Measurements from ENCODE around the gene HNRNPA1.
"Not testable (repeated sequence)": the region's sequence is repeated elsewhere in the genome, so short reads cannot be mapped to it uniquely, and the experiment has no call there.

The HNRNPA1 gene

DNA sequence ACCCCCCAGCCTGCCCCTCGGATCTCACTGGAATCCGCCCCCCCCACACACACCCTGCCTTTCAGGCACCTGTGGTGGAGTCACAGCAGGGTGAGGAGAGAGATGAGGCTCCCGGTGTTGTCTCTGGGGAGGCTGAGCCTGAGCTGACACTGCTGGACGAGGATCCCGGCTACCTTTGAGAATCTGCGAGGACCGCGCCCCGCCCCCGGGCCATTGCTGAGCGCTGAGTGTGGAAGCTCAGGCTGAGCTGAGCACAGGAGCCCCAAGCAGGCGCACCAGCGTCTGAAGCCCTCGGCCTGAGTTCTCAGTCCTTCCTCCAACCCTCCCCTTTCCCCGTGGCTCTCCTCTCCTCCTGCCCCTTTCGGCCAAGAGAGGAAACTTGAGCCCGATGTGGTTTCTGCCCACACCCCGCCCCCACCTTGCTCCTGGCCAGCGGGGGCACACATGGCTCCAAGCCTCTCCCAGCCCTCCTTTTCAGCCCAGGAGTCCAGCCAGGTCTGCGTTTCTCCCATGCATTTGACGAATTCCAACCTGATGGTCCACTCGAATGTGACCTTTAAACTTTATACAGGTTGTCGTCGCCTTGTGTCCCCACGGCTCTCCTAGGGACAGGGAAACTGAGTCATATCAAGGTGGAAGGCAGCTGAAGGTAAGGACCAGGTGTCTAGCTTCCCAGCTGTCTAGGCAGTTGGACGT is 20.4 kb downstream of the HNRNPA1 start, which contains the start of gene NFE2:
Gene NFE2, minus strand, starts transcription at position 284 of the 696 bp plus-strand sequence. CDS start 5,767 bp downstream, outside the sequence.
- Mint-ChIP-seq H3K4me3 (peak within 1 kb of the TSS; percentile 53), H3K4me1 (peaks cover 51% of the 10 kb centered on the region), H3K27me3 (peaks cover 65% of the 10 kb centered on the region), H3K9me3 (no peaks in the 10 kb centered on the region), H3K27ac (no peak within 1 kb of the TSS), H3K36me3 (no peaks in the 10 kb centered on the region)
- peak; percentile 53 for ATAC-seq

DNA sequence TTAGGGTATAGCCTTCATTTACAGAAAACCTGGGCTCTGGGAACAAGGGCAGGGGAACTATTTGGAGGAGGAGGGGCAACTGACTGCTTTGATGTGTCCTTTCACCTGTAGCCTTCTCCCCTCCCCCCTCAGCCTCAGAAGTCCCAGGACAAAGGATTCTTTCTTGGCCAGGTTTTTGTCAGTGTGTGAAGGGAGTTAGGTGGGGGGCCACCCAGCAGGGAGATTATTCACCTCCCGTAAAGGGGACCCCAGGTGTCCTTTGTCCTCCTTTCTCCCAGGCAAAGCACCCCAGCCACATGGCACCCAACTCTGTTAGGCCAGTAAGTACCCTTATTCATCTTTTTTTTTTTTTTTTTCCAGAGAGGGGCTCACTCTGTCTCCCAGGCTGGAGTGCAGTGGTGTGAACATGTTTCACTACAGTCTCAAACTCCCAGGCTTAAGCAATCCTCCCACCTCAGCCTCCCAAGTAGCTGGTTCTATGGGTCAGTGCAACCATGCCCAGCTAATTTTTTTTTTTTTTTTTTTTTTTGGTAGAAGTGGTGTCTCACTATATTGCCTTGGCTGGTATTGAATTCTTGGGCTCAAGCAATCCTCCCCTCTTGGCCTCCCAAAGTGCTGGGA is 21.0 kb downstream of the HNRNPA1 start:
- H3K4me3 Mint-ChIP-seq, result no peak overlapping the region
- no peak for ATAC-seq
- H3K36me3 Mint-ChIP-seq, result no peaks in the 10 kb centered on the region
- peaks cover 65% of the 10 kb centered on the region for H3K27me3 Mint-ChIP-seq
- H3K27ac Mint-ChIP-seq, result no peak overlapping the region
- H3K4me1 Mint-ChIP-seq, result peaks cover 51% of the 10 kb centered on the region
- H3K9me3 Mint-ChIP-seq, result no peaks in the 10 kb centered on the region

DNA sequence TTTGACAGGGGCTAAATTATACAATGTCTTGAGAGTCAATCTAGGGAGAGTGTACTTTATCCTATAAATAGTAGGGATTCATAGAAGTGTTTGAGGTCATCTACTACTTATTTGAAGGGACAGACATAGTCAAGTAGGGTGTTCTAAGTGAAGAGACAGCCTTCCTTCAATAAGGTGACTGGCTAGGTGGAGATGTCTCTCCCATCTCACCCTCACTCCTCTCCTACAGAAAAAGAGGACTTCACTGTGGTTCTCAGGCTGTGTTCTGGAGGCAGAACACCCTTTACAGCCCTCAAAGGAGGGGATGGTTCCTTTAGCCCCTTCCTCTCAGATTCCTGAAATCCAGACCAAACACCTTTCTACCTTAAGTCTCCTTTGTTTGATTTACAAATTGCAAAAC is 23.1 kb downstream of the HNRNPA1 start:
- H3K4me1 Mint-ChIP-seq, result peaks cover 55% of the 10 kb centered on the region
- no peak overlapping the region for H3K4me3 Mint-ChIP-seq
- no peak for ATAC-seq
- no peaks in the 10 kb centered on the region for H3K36me3 Mint-ChIP-seq
- H3K9me3 Mint-ChIP-seq, result no peaks in the 10 kb centered on the region
- H3K27ac Mint-ChIP-seq, result no peak overlapping the region
- H3K27me3 Mint-ChIP-seq, result peaks cover 73% of the 10 kb centered on the region

DNA sequence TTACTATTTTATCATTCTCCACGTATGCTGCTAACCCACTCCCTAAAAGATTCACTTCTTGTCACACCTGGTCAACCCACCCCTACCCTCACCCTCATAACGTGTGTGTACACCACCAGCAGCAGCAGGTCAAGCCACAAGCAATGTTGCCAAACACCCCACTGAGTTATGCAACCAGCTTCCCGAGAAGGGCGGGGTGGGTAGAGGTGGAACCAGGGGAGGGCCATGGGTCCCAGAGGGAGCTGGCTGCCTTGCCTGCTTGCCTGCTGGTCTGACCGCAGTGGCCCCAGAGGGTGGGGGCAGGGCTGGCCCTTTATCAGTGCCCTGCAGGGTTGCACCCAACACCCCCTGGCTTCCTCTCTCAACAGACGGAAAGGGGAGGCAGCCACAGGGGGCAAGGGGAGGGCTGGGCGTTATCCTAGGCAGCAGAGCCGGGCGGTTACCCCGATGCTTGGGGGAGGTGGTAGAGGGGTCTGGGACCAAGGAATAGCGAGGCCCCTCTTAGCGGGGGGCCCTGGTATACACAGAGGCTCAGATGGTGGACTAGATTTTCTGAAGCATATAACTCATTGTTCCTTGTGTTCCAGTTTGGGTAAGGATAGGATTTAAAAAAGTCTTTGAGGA is 23.8 kb downstream of the HNRNPA1 start:
- Mint-ChIP-seq H3K27me3 (peaks cover 66% of the 10 kb centered on the region), H3K4me3 (peak overlapping the region; percentile 67), H3K4me1 (peaks cover 55% of the 10 kb centered on the region), H3K27ac (peak overlapping the region; percentile 70), H3K36me3 (no peaks in the 10 kb centered on the region), H3K9me3 (no peaks in the 10 kb centered on the region)
- ATAC-seq, result peak; percentile 95

DNA sequence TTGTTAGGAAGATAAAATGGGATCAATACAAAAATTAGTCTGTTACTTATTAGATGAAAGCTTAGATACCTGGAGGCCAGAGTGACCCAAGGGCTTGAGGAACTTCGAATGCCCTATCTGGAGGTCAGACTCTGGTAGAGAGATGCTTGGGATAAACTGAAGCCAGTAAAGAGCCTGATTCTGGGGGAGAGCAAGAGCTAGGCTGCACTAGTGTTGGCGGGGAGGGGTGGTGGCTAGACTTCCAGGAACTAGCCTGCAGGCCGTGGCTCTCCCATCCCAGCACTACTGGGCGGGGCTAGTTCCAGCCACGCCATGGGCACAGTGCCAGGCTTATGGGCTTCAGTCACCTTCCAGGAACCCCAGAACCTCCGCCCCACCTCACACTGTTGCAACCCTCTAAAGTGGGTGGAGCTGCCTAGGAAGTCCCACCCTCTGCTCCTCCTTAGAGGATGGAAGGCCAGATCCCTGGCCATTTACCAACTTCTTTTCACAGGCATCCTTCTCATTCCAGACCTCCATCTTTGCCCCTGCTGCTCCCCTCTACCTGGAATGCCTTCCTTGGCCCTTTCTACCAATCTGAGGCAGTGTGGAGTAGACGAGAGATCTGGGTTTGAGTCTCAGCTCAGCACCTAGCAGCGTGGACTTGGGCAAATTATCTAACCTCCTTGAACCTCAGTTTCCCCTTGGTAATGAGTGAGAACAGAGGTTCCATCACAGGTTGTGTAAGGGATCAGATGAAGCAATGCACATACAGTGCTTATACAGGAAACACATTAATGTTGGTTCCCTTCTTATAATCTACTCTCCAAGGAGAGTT is 26.6 kb downstream of the HNRNPA1 start:
- H3K4me3 Mint-ChIP-seq, result no peak overlapping the region
- H3K36me3 Mint-ChIP-seq, result no peaks in the 10 kb centered on the region
- H3K9me3 Mint-ChIP-seq, result no peaks in the 10 kb centered on the region
- peaks cover 39% of the 10 kb centered on the region for H3K27me3 Mint-ChIP-seq
- no peak overlapping the region for H3K27ac Mint-ChIP-seq
- no peak for ATAC-seq
- H3K4me1 Mint-ChIP-seq, result peaks cover 35% of the 10 kb centered on the region

DNA sequence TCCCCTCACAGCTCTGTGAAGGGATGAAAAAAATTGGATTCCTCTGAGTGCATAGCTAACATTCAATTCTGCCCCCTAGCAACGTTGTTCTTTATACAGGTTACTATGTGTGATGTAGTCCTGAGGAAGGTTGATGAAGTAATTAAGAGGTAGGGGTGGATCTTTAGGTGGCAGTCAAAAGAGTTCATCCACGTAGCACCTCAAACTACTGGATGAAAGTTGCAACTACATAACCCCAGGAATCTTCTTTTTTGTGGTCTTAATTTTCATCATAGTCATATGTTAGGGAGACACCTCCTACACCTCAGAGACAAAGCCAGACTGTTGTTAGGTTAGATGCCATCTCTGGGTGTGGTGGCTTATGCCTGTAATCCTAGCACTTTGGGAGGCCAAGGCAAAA is 30.5 kb downstream of the HNRNPA1 start:
- peaks cover 10% of the 10 kb centered on the region for H3K4me1 Mint-ChIP-seq
- H3K4me3 Mint-ChIP-seq, result no peak overlapping the region
- no peaks in the 10 kb centered on the region for H3K36me3 Mint-ChIP-seq
- no peak overlapping the region for H3K27ac Mint-ChIP-seq
- H3K9me3 Mint-ChIP-seq, result no peaks in the 10 kb centered on the region
- peaks cover 13% of the 10 kb centered on the region for H3K27me3 Mint-ChIP-seq
- ATAC-seq, result no peak

DNA sequence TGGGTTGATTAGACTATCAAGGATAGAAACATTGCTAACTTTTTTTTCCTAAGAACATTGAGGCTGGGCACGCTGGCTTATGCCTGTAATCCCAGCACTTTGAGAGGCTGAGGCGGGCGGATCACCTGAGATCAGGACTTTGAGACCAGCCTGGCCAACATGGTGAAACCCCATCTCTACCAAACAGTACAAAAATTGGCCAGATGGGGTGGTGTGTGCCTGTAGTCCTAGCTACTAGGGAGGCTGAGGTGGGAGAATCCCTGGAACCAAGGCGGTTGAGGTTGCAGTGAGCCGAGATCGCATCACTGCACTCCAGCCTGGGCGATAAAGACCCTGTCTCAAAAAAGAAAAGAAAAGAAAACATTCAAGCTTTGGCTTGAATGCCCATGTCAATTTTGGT is 31.8 kb downstream of the HNRNPA1 start:
- H3K4me1 Mint-ChIP-seq, H3K9me3 Mint-ChIP-seq, H3K27me3 Mint-ChIP-seq, H3K27ac Mint-ChIP-seq, H3K4me3 Mint-ChIP-seq, ATAC-seq, H3K36me3 Mint-ChIP-seq: not testable (repeated sequence)

DNA sequence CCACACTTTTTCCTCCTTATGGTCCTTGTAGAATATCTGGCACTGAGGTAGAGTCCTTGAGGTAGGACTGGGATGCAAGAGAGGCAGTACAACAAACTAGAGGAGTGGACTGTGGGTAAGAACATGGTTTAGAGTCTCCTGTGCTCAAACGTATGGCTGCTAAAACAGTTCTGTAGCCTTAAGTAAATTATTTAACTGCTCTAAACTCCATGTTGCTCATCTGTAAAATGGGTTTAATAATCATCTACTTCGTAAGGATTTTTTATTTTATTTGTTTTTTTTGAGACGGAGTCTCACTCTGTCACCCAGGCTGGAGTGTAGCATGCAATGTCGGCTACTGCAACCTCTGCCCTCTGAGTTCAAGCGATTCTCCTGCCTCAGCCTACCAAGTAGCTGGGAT is 40.8 kb downstream of the HNRNPA1 start:
- ATAC-seq, result no peak
- H3K27ac Mint-ChIP-seq, result no peak overlapping the region
- H3K9me3 Mint-ChIP-seq, result no peaks in the 10 kb centered on the region
- no peaks in the 10 kb centered on the region for H3K36me3 Mint-ChIP-seq
- no peak overlapping the region for H3K4me3 Mint-ChIP-seq
- H3K4me1 Mint-ChIP-seq, result peaks cover 20% of the 10 kb centered on the region
- no peaks in the 10 kb centered on the region for H3K27me3 Mint-ChIP-seq

DNA sequence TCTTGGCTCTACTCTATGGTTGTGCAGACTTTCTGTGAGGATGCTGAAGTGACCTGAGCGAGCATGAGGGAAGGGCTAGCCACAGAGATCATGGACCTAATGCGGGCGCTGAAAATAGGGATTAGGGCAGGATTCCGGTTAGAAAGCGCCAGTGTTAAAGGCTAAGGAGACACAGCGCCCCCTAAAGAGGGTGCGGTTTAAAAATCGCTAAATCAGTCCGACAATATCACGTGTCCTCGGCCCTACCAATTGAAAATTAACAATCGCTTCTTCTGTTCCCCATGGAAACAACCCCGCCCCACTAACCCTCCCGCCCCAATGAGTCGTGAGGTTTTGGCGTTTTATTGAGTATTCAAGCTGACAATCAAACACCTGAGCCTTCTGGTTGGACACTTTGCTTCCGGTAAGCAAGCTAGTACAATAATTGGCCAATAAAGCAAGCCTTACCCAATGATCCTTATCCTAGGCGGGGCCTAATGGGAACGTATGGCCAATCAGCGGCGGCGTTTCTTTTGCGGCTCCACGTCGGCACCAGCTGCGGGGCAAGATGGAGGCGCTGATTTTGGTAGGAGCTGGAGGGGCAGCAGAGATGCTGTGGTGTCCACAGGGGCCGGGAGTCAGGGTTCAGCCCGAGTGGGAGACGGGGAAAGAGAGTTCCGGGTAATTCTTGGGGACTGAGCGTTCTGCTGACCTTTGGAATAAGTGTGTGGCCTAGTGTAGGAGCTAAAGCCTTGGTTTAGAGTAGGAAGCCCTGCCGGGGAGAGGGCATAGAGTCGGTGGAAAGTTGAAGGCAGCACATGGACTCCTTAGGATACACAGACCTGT is 44.3 kb downstream of the HNRNPA1 start, which contains the start of gene COPZ1:
Gene COPZ1, plus strand, starts transcription at position 515 of the 825 bp plus-strand sequence. Its CDS starts 33 bp downstream, at position 548.
- peaks cover 36% of the 10 kb centered on the region for H3K4me1 Mint-ChIP-seq
- no peaks in the 10 kb centered on the region for H3K27me3 Mint-ChIP-seq

DNA sequence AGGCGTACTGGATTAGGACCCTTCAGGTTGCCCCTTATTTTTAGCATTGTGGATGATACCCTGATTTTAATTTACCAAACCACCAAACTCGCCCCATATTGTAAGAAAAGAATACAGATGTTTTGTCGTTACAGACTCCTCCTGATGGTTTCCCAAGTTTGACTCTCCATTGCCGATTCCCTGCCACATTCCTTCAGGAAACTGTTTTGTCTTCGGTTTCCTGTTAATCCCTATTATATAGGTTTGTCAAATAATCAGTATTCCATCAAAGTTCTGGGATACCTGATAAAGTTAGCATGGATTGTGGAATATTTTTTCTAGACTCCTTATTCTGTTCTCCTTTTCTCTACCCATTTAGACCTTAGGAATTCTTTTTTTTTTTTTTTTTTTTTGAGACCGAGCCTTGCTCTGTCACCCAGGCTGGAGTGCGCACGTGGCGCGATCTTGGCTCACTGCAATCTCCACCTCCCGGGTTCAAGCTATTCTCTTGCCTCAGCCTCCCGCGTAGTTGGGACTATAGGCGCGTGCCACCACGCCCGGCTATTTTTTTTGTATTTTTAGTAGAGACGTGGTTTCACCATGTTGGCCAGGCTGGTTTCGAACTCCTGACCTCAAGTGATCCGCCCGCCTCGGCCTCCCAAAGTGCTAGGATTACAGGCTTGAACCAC is 45.0 kb downstream of the HNRNPA1 start:
- Mint-ChIP-seq H3K4me3 (peak overlapping the region; percentile 88), H3K4me1 (peaks cover 44% of the 10 kb centered on the region), H3K27ac (peak overlapping the region; percentile 94)
- H3K36me3 Mint-ChIP-seq, ATAC-seq, H3K9me3 Mint-ChIP-seq, H3K27me3 Mint-ChIP-seq: not testable (repeated sequence)

More for the DNA sequence above, 44.3 kb downstream of the HNRNPA1 start, which contains the start of gene COPZ1:
- Mint-ChIP-seq H3K4me3 (peak within 1 kb of the TSS; percentile 88), H3K9me3 (no peaks in the 10 kb centered on the region), H3K27ac (peak within 1 kb of the TSS; percentile 94), H3K36me3 (no peaks in the 10 kb centered on the region)
- ATAC-seq, result peak; percentile 100

DNA sequence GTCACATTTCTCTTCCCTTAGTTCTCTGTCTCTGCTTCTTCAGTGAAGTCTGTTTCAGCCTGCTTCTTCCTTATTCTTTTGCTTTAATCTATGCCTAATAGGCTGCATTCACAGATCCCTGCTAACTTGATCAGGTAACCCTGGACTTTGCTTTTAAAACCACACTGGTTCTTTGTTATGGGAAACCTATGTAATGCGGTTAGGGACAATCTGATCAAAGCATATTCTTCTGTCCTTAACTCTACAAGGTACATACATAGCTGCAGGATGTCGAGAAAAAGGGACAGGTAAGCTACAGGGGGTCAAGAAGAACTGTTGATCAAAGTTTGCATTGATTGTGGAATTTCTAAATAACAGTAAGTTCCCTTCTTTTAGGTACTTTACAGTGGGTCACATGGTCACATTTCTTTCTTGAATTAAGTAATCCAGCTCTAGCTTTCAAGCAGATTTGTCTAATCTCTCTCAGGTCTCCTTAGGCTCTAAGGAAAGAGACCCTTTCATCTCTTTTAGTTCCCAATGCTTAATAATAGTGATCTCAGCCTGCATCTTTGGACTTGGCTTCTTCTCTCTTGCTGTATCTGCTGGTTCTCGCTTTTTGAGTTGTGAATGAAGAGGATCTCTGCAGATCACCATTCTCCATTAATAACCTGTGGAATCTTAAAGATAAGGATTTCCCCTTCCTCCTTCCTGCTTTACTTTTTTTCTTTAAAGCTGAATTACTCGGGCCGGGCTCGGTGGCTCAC is 48.2 kb downstream of the HNRNPA1 start:
- H3K4me3 Mint-ChIP-seq, result no peak overlapping the region
- H3K4me1 Mint-ChIP-seq, result peaks cover 47% of the 10 kb centered on the region
- ATAC-seq, result no peak
- no peaks in the 10 kb centered on the region for H3K27me3 Mint-ChIP-seq
- H3K9me3 Mint-ChIP-seq, result no peaks in the 10 kb centered on the region
- peaks cover 5% of the 10 kb centered on the region for H3K36me3 Mint-ChIP-seq
- peak overlapping the region; percentile 37 for H3K27ac Mint-ChIP-seq

DNA sequence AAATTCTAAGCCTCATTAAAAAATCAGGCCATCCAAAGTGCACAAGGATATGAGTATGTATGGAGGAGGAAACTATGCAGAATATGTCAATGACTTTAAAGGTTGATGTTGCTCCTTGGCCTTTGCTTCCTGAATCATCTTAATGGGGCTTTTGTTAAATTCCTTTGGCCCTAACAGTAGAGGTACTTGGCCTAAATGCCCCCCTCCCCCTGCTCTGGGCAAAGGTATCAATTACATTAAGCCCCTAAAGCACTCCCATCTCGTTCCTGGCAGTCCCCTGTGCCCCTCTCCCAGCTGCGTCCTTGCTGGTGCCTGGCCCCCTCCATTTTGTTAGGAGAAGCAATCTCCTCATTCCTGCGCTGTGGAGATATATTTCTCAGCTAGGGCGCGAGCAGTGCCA is 49.2 kb downstream of the HNRNPA1 start:
- ATAC-seq, result no peak
- Mint-ChIP-seq H3K4me3 (no peak overlapping the region), H3K9me3 (no peaks in the 10 kb centered on the region), H3K27me3 (no peaks in the 10 kb centered on the region), H3K4me1 (peaks cover 41% of the 10 kb centered on the region), H3K27ac (no peak overlapping the region), H3K36me3 (peaks cover 5% of the 10 kb centered on the region)

DNA sequence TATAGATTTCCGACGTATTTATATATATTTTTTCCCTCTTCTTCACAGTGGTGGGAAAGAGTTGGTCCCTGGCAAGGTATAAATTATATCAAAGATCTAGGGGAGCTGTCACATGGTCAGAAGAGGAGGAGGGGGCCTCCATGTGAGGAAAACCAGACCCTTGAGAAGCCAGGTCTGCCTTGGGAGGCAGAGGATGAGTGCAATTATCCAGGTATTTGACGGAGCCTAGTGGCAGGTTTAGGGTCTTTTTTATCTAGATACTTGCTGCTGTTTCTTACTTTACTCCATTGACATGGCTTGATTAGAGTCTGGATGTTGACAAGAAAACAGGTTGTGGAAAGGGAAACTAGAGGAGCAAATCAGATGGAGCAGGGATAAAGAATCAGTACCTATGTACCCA is 49.9 kb downstream of the HNRNPA1 start:
- H3K9me3 Mint-ChIP-seq, result no peaks in the 10 kb centered on the region
- peaks cover 36% of the 10 kb centered on the region for H3K4me1 Mint-ChIP-seq
- no peaks in the 10 kb centered on the region for H3K27me3 Mint-ChIP-seq
- ATAC-seq, result no peak
- H3K36me3 Mint-ChIP-seq, result peaks cover 5% of the 10 kb centered on the region
- H3K27ac Mint-ChIP-seq, result no peak overlapping the region
- no peak overlapping the region for H3K4me3 Mint-ChIP-seq

All from stimulated activated memory B cell treated with anti-CD40 and anti-IgM and Interleukin-4, amounts not matched to agents 10 μg/mL and 1 μg/mL and 100 μg/mL, for 72 hours (primary cell).